GM18868 (cell line): ENCODE measurements around the gene OXLD1.
A peak's percentile ranks its signal among the peaks of the same experiment; 100 is the strongest.

Source experiments
- ATAC-seq: cut with Tn5 transposase; IDR thresholded peaks from one replicate; pipeline ENCODE4 v1.9.1; 2021; ENCODE audit warnings: mild to moderate bottlenecking, moderate library complexity; ENCODE audit not compliant: unreplicated experiment

OXLD1 gene

DNA sequence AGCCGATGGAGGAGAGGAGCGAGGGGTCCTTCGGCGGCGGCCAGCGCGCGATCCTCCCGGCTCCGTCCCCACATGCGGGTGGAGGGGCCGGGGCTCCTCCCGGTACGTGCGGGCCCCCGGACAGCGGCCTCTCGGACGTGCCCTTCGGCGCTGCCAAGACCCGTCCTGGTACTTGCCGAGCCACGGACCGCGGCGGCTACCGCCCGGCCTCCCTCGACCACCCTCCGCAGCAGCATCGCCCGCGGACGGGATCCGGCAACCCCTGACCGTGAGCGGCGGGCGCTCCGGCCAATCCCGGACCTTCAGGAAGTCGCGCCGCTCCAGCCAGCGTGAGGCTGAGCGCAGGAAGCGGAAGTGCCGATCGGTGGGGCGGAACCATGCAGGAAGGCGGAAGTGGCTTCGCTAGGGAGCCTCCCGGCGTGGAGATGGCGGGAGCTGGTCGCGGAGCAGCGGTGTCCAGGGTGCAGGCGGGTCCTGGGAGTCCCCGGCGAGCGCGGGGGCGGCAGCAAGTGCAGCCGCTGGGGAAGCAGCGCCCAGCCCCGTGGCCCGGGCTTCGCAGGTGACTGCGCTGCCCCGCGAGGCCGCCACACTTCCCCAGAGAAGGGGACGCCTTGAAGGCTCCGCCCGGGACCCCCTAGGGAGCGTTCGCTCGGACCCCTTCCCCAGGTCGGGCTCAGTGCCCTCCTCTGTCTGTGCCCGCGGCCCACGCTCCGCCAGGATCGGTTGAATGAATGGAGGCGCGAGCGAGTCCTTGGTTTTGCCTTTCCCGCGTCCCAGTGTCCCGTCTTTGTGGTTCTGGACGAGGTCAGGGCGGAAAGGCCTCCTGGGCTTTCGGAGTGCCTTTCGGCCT lies at the start of gene OXLD1, which contains the start of gene CCDC137:
OXLD1 (minus strand) TSS at position 264 of the 850 bp plus-strand sequence; CDS start at position 236, 28 bp downstream.
CCDC137 (plus strand) TSS at position 396 of the 850 bp plus-strand sequence; CDS start at position 426, 30 bp downstream.
- peak; percentile 96 for ATAC-seq

- ATAC-seq = no peak
Measured at GRCh38 chr17:81715107-81715871, 48.9 kb upstream of the OXLD1 start.

- no peak for ATAC-seq
Measured at GRCh38 chr17:81714412-81715106, 48.2 kb upstream of the OXLD1 start.

DNA sequence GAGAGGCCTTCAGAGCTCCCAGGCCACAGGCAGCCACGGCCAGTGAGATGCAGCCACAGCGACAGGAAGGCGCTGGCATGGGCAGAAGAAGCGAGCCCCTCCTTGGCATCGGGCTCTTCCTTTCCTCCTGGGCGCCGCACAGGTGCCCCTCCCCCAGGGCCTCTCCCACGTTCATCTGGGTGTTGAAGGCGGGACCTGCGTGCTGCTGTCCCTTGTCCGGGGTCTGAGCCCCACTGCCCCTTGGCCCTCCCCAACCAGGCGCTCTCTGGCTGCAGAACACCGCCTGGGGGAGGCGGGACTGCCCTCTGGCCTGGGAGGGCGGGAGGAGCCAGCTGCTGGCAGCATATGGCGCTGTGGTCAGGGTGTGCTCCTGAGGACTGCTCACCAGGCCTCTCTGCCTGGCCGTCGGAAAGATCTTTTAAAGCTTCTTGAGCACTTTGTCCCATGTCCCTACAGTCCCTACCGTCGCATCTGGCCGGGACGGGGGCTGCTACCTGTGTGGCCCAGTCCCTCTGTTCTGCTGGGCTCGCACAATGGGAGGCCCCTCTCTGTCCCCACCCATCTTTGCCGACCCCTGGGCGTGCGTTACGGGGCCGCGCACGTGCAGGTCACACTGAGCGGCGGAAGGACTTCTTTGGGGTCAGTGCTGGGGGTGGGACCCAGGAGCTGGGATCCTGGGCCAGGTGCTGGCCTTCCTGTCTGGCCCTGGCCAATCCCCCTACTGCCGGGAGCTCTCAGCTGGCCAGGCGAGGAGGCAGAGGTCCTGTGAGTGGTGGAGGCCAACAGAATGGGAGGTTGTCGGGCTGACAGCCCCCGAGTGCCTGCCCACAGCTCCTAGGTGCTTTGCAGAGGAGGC lies 47.4 kb upstream of the OXLD1 start:
- ATAC-seq = no peak

GRCh38 chr17:81713004-81713555 lies 46.7 kb upstream of the OXLD1 start:
- no peak for ATAC-seq

DNA sequence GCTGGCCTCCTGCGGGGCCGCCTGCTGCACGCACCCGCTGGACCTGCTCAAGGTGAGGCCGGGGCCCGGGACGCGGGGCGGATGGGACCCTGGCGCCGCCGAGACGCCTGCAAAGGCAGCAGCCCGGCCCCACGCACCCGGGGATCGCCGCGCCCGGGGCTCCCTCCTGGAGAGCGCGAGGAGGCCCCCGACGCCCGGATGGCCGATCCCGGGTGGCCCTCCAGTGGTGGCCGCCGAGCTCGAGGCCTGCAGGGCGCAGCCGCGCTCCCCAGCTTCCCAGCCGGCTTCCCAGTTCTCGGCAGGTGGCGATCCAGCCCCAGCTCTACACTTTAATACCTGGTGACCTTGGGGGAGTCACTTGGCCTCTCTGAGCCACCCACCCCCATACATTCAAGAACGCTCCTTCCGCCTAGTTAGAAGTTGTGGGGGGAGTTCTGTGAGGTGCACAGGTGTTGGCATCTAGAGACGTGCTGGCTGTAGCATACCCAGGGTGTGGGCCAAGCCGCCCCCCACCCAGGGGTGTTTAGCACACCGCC lies 46.1 kb upstream of the OXLD1 start:
- ATAC-seq = peak; percentile 23

GRCh38 chr17:81711814-81712467 lies 45.5 kb upstream of the OXLD1 start, which contains the start of gene SLC25A10:
TSS of gene SLC25A10 (plus strand) at chr17:81712284. CDS start at chr17:81712427, 143 bp downstream.
- peak; percentile 59 for ATAC-seq

DNA sequence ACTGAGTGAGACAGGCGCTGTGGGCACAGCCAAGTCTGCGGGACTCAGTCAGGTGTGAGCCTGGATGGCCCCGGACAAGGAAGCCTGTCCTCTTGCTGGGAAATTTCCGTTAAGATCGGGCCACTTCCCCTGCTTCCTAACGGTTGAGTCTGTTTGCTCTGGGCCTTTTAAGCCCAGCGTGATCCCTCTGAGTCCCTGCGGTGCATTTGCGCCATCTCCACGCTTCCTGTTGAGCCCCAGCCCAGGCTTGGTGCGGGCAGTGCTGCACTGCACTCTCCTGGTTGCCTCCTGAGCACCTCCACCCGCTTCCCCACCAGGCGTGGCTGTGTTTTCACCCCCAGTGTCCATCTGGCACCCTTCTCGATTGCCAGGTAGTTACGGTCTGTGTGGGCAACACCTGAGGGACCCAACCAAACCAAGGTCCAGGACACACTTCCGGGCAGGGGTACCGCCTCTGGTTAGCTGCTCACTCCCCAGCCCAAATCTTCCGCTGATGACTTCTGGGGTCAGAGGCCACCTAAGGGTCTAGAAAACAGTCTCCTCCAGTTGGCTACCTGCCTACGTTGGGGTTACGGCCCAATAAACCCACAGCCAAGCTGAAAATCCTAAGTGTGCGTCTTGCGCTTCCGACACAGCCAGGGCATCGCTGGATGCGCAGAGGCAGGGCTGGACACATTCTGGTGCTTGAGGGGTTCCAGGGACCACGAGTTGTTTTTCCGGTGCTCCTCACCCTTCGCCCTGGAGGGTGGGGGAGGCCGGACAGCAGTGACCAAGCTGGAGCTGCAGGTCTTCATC lies 44.3 kb upstream of the OXLD1 start:
- ATAC-seq = no peak

GRCh38 chr17:81708739-81709185 lies 42.4 kb upstream of the OXLD1 start:
- ATAC-seq = no peak

- ATAC-seq = no peak
Measured at GRCh38 chr17:81707725-81708646, 41.6 kb upstream of the OXLD1 start.

DNA sequence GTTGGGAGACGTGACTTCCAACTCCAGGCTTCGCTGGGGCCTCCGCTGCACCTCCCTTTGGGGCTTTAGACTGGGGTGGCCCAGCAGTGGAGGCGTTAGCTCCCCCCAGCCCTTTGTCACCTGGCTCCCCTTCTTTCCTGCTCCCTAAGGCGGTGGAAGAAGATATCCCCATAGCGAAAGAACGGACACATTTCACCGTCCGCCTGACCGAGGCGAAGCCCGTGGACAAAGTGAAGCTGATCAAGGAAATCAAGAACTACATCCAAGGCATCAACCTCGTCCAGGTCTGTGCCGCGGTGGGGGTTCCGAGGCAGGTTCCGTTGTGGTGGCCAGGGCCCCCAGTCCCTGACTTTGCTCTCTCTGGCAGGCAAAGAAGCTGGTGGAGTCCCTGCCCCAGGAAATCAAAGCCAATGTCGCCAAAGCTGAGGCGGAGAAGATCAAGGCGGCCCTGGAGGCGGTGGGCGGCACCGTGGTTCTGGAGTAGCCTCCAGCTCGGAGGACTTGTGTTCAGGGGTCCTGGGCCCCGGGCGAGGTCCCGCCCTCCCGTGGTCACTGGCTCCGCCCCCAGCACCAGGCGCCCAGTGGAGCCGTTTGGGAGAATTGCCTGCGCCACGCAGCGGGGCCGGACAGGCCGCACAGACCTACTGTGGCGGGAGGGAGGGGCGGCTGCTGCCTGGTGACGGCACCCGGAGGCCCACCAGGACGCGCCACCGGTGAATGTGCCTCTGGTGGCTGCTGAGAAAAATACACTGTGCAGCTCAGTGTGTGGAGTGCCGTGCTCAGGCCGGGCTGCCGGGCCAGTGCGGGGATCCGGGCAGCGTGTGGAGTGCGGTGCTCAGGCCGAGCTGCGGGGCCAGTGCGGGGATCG lies 40.6 kb upstream of the OXLD1 start:
- no peak for ATAC-seq

GRCh38 chr17:81706232-81706611 lies 39.8 kb upstream of the OXLD1 start:
- ATAC-seq = no peak

GRCh38 chr17:81705518-81706231 lies 39.3 kb upstream of the OXLD1 start:
- no peak for ATAC-seq

- no peak for ATAC-seq
Measured at GRCh38 chr17:81703747-81704654, 37.6 kb upstream of the OXLD1 start.
